ENCODE results near the gene GRID2. TPM values are rescaled to one million over a fixed set of nuclear protein-coding genes. Genes with fewer than 3 reads are reported as not detected.
A peak's percentile ranks its signal among the peaks of the same experiment; 100 is the strongest.

GRID2 gene
- total and polyA plus RNA-seq, 2 of the 4 experiments (the other 2 are of a cell fraction), result under 0.01 TPM; not detected in 1

DNA sequence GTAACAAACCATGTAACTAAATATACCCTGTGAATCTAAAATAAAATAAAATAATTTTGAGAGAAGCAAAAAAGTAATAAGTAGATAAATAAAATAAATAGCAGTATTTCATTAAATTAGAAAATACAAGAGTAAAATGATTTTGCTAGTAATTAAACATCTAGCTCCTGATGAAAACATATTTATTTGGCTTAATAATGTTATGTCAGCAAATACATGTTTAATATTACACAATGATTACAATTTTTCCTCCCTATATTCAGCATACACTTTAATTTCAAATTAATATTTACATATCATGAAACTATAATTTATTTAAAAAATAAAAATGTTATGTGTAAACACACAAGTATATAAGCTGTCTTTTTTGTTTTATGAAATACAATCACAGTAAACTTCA is 697.1 kb downstream of the GRID2 start:
- CTCF ChIA-PET, result no interaction called here
- Histone ChIP-seq H3K14ac (replicated peaks; ENCODE audit: low read depth, low read length) (no peak overlapping the region), H2AK5ac (ENCODE audit: low read depth, low read length) (no peak overlapping the region), H2AFZ (replicated peaks; ENCODE audit: low read length, poor library complexity) (no peak overlapping the region), H3K9ac (ENCODE audit: low read depth, low read length) (no peak overlapping the region), H3K56ac (ENCODE audit: extremely low read depth, insufficient read depth, low read length) (no peak overlapping the region), H4K5ac (ENCODE audit: low read depth, low read length) (no peak overlapping the region), H3K36me3 (ENCODE audit: control insufficient read depth, insufficient read depth, low read length) (no peaks in the 10 kb centered on the region), H4K8ac (ENCODE audit: low read depth in 2 of 2, low read length in 2 of 2) (no peak overlapping the region), H2BK15ac (ENCODE audit: low read depth, low read length) (no peak overlapping the region), H3K4ac (ENCODE audit: low read depth, low read length) (no peak overlapping the region), H3K27me3 (ENCODE audit: control insufficient read depth, insufficient read depth, low read length) (no peaks in the 10 kb centered on the region), H3K27ac (ENCODE audit: insufficient read depth, low read length) (no peak overlapping the region), H3K4me1 (ENCODE audit: control insufficient read depth, insufficient read depth, low read length) (no peaks in the 10 kb centered on the region), H3K9me1 (ENCODE audit: insufficient read depth, low read length) (no peaks in the 10 kb centered on the region), H3K18ac (ENCODE audit: low read depth, low read length) (no peak overlapping the region), H4K20me1 (ENCODE audit: insufficient read depth, low read length) (no peaks in the 10 kb centered on the region), H2BK5ac (ENCODE audit: low read depth, low read length, poor library complexity, severe bottlenecking) (no peak overlapping the region), H2BK120ac (ENCODE audit: low read depth, low read length) (no peak overlapping the region), H3K4me3 (ENCODE audit: insufficient read depth, low read depth, low read length) (no peak overlapping the region), H2AK9ac (replicated peaks; ENCODE audit: low read depth, low read length, poor library complexity) (no peak overlapping the region), H2BK20ac (ENCODE audit: low read depth, low read length) (no peak overlapping the region), H3K79me1 (ENCODE audit: low read depth in 1 of 2, low read length in 2 of 2) (no peaks in the 10 kb centered on the region), H3K9me3 (ENCODE audit: control insufficient read depth, insufficient read depth, low read length) (no peaks in the 10 kb centered on the region), H4K91ac (ENCODE audit: insufficient read depth, low read depth, low read length) (no peak overlapping the region), H3K23ac (ENCODE audit: low read depth, low read length) (no peak overlapping the region), H3K4me2 (ENCODE audit: low read depth, low read length) (no peak overlapping the region)
- POLR2A ChIA-PET (ENCODE audit: unreplicated experiment), result no interaction called here
- DNase-seq, result no peak
- no TSS peak for BruUV-seq (replicated peaks)
- intact Hi-C loops (cut with micrococcal nuclease), result no loop called here
- in situ Hi-C loops (cut with MboI; ENCODE audit: low sequenced_read_pairs), result no loop called here
- TF ChIP-seq MAFK (IDR thresholded peaks at IDR 0.05; ENCODE audit: low read depth, low read length) (peak; percentile 79), CHD1 (IDR thresholded peaks at IDR 0.05; ENCODE audit: low read depth, low read length) (no peak)
- ATAC-seq (ENCODE audit: low read depth), result no peak
- dilution Hi-C loops (cut with HindIII; ENCODE audit: low sequenced_read_pairs, unreplicated experiment), result no loop called here
